HFFc6 (cell line): ENCODE data around the gene STIL. TPM values are rescaled to one million over a fixed set of nuclear protein-coding genes. Genes with fewer than 3 reads are reported as not detected.
A peak's percentile ranks its signal among the peaks of the same experiment; 100 is the strongest.

Experiments
- DNase-seq: peaks from one replicate; pipeline ENCODE4 v3.0.0-alpha.2; 2018
- H3K27ac Mint-ChIP-seq: 2 replicates; pipeline ENCODE4 v1.8.0; 2020; ENCODE audit warnings: mild to moderate bottlenecking, mixed read lengths
- H3K27me3 Mint-ChIP-seq: 2 replicates; pipeline ENCODE4 v1.8.0; 2021; ENCODE audit warnings: mild to moderate bottlenecking, moderate library complexity, mixed read lengths; ENCODE audit not compliant: insufficient read depth
- H3K36me3 Mint-ChIP-seq: 2 replicates; pipeline ENCODE4 v1.8.0; 2021; ENCODE audit warnings: low read depth, mixed read lengths
- H3K4me1 Mint-ChIP-seq: 2 replicates; pipeline ENCODE4 v1.8.0; 2020; ENCODE audit warnings: low read depth, mixed read lengths
- H3K4me3 Mint-ChIP-seq: 2 replicates; pipeline ENCODE4 v1.8.0; 2020; ENCODE audit warnings: mild to moderate bottlenecking, moderate library complexity, mixed read lengths
- H3K9me3 Mint-ChIP-seq: 2 replicates; pipeline ENCODE4 v1.8.0; 2020; ENCODE audit warnings: mild to moderate bottlenecking, mixed read lengths
- CTCF ChIP-seq: fragments of 200-600 bp; sonication (generic); IDR thresholded peaks from 2 replicates; pipeline ENCODE4 v1.5.0; 2021; ENCODE audit warnings: antibody characterized with exemption, mild to moderate bottlenecking
- total RNA-seq, 6 experiments: library from RNA; stranded (reverse); fragmentation: NEBNext Ultra II Directional; extraction: Animal tissue kit (Norgen Biotek cat#: 25700); gene quantifications; 2 replicates in 1 of 6; 3 replicates in 5 of 6; pipeline ENCODE4 v1.2.3, GENCODE V29; 2021

Gene STIL
- total RNA-seq, 6 experiments from 2014 or later: 7.9 to 16.0 (median 13.6) TPM

GRCh38 chr1:47333922-47334764 lies 20.2 kb upstream of the STIL start:
- TF ChIP-seq CTCF: peak; percentile 62
- peak; percentile 48 for DNase-seq
- Mint-ChIP-seq H3K27me3 (peaks cover 3% of the 10 kb centered on the region; the same call in 1 of the 2 replicates), H3K9me3 (no peaks in the 10 kb centered on the region), H3K27ac (peak overlapping the region; percentile 98), H3K4me1 (peaks cover 23% of the 10 kb centered on the region), H3K4me3 (no peak overlapping the region; the same call in 1 of the 2 replicates), H3K36me3 (peaks cover 12% of the 10 kb centered on the region; the same call in 1 of the 2 replicates)

DNA sequence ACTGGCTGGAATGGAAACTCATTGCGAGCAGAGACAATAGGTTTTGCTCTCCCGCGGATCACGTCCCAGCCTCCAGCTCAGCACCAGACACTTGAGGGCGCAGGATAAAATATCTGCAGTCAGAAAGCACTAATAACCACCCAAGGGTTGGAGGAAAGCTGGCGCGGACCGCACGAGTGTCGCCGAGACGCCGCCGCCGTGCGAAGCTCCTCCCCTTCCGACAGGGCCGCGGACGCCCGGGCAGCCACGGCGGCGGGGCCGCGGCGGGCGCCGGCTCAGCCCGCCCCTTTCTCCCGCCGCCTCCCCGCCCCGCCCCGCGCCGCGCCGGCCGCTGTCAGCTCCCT lies 19.6 kb upstream of the STIL start, which contains the start of gene CMPK1:
TSS of gene CMPK1 (plus strand) at position 213 of the 344 bp plus-strand sequence. CDS start 156 bp downstream, outside the sequence.
- H3K4me3 Mint-ChIP-seq: no peak within 1 kb of the TSS; the same call in 1 of the 2 replicates
- peak within 1 kb of the TSS; percentile 98 for H3K27ac Mint-ChIP-seq
- peak; percentile 84 for DNase-seq
- H3K27me3 Mint-ChIP-seq: peaks cover 3% of the 10 kb centered on the region; the same call in 1 of the 2 replicates
- H3K4me1 Mint-ChIP-seq: peaks cover 21% of the 10 kb centered on the region
- TF ChIP-seq CTCF: no peak
- H3K9me3 Mint-ChIP-seq: no peaks in the 10 kb centered on the region
- H3K36me3 Mint-ChIP-seq: peaks cover 12% of the 10 kb centered on the region; the same call in 1 of the 2 replicates

- Mint-ChIP-seq H3K9me3 (no peaks in the 10 kb centered on the region), H3K36me3 (peaks cover 12% of the 10 kb centered on the region; the same call in 1 of the 2 replicates), H3K27me3 (peaks cover 3% of the 10 kb centered on the region; the same call in 1 of the 2 replicates), H3K4me1 (peaks cover 15% of the 10 kb centered on the region), H3K4me3 (no peak overlapping the region), H3K27ac (no peak overlapping the region)
- DNase-seq: no peak
- TF ChIP-seq CTCF: no peak
Observed at GRCh38 chr1:47332779-47333577, 19.0 kb upstream of the STIL start.

DNA sequence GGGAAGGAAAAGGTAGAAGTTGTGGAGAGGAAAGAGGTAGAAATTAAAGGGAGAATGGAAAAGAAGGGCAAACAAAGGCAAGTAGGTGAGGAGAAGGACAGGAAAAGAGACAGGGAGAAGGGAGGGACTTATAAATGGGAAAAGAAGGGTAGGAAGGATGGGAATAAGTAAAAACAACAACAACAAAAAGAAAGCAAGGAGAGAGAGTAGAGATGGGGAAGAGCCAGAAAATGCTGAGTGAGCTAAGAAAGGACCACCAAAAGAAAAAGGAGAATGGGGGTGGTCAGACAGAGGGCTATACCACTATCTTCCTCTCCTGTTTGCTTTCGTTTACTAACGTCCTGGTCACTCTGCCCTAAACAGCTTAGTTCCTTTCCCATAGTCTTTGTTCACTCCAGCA lies 17.9 kb upstream of the STIL start:
- Mint-ChIP-seq H3K9me3 (no peaks in the 10 kb centered on the region), H3K27me3 (peaks cover 3% of the 10 kb centered on the region; the same call in 1 of the 2 replicates), H3K36me3 (peaks cover 12% of the 10 kb centered on the region; the same call in 1 of the 2 replicates), H3K27ac (no peak overlapping the region; the same call in 1 of the 2 replicates), H3K4me1 (peaks cover 13% of the 10 kb centered on the region), H3K4me3 (no peak overlapping the region)
- no peak for DNase-seq
- TF ChIP-seq CTCF: no peak

DNA sequence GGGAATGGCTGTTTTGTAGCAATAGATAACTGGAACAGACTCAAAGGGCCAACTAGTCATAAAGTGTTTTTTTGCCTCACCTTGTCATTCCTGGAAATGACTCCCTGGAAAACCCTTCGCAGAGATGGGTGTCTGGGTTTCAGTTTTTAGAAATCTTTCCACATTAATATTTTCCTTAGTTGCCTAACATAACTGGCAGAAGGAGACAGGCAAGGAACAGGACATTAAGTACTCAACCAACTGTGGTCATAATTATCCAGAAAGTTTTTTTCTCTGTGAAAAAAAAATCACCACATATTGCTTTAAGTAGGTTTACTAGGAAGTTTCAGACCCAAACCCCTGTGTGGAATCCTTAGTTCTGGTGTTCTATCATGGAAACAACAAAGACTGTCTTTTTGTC lies 16.3 kb upstream of the STIL start:
- TF ChIP-seq CTCF: no peak
- peaks cover 5% of the 10 kb centered on the region; the same call in 1 of the 2 replicates for H3K4me1 Mint-ChIP-seq
- H3K27me3 Mint-ChIP-seq: peaks cover 3% of the 10 kb centered on the region; the same call in 1 of the 2 replicates
- no peak overlapping the region for H3K4me3 Mint-ChIP-seq
- H3K36me3 Mint-ChIP-seq: 0 out of 2 replicates have a peak, but pooled peaks cover 6% of the 10 kb centered on the region
- DNase-seq: no peak
- H3K9me3 Mint-ChIP-seq: no peaks in the 10 kb centered on the region
- no peak overlapping the region for H3K27ac Mint-ChIP-seq
